Heart right ventricle (tissue), 16 donors: Measurements from ENCODE around the gene HNRNPLL. TPM values are rescaled to one million over a fixed set of nuclear protein-coding genes. Genes with fewer than 3 reads are reported as not detected.

ENCODE experiments used
- ATAC-seq, 8 donors: fragments of 200-7000 bp; cut with Tn5 transposase; one replicate each; pipeline ENCODE4 v1.9.1; 2020; ENCODE audit warnings: mild to moderate bottlenecking in 8 of 8, moderate library complexity in 8 of 8, moderate number of reproducible peaks in 1 of 8
- DNase-seq, 2 donors: peaks; one replicate each; pipeline ENCODE4 v3.0.0-alpha.2; 2020
- H3K27ac ChIP-seq, 10 donors: fragments of 200-600 bp; sonication (generic) in 2 of 10; one replicate each; pipeline versions ENCODE4 v1.5.0 to v1.8.0; 2020 to 2022; ENCODE audit warnings: mild to moderate bottlenecking in 3 of 10
- H3K27me3 ChIP-seq, 7 donors: fragments of 200-600 bp; one replicate each; pipeline ENCODE4 v1.8.0; 2021 to 2022; ENCODE audit warnings: mild to moderate bottlenecking in 2 of 7
- H3K36me3 ChIP-seq, 9 donors: fragments of 200-600 bp; sonication (generic) in 1 of 9; one replicate each; pipeline versions ENCODE4 v1.5.0 to v1.8.0; 2020 to 2022; ENCODE audit warnings: mild to moderate bottlenecking in 2 of 9
- H3K4me1 ChIP-seq, 9 donors: fragments of 200-600 bp; sonication (generic) in 1 of 9; one replicate each; pipeline versions ENCODE4 v1.5.0 to v1.8.0; 2020 to 2022; ENCODE audit warnings: mild to moderate bottlenecking in 4 of 9
- H3K4me3 ChIP-seq, 10 donors: fragments of 200-600 bp; sonication (generic) in 2 of 10; one replicate each; pipeline versions ENCODE4 v1.5.0 to v1.8.0; 2020 to 2022; ENCODE audit warnings: mild to moderate bottlenecking in 7 of 10, moderate library complexity in 2 of 10
- H3K9me3 ChIP-seq, 11 donors: fragments of 200-600 bp in 10 of 11; sonication (generic) in 2 of 11; one replicate each; pipeline versions ENCODE4 v1.5.0 to v1.8.0; 2013 to 2022; ENCODE audit warnings: mild to moderate bottlenecking in 2 of 11, control low read depth in 1 of 11, moderate library complexity in 1 of 11
- WGBS, 2 donors: extraction: QIAGEN DNeasy Blood & Tissue Kit; methylation state at CpG; one replicate each; pipeline ENCODE4 v1.1.7; 2013; ENCODE audit warnings: inconsistent platforms in 1 of 2; 5-methylcytosine and 5-hydroxymethylcytosine counted together
- intact Hi-C, 10 donors: fragments of 100-400 bp; cut with DNase I; formaldehyde crosslinking; loops; one replicate each; pipeline versions ENCODE4 v1.11.1 to v1.14.2; 2022
- polyA plus RNA-seq, 2 donors: library from polyadenylated mRNA; stranded (reverse); fragments of 200-250 nt; gene quantifications; one replicate each; pipeline ENCODE4 v1.2.3, GENCODE V29; 2013
- total RNA-seq, 10 donors: library from RNA; stranded (reverse); fragmentation: NEBNext Ultra II Directional in 3 of 10; extraction: Animal tissue kit (Norgen Biotek cat#: 25700) in 3 of 10; gene quantifications; one replicate each; pipeline versions ENCODE4 v1.2.1 to v1.2.4, GENCODE V29; 2021 to 2023
- TF ChIP-seq, protein P1 (sequence below), 9 donors: fragments of 200-600 bp; sonication (generic) in 2 of 9; IDR thresholded peaks; one replicate each; pipeline versions ENCODE4 v1.5.0 to v1.8.0; 2021 to 2022; ENCODE audit warnings: antibody characterized with exemption in 9 of 9, mild to moderate bottlenecking in 5 of 9, moderate library complexity in 1 of 9
- donor health status: Arrhythmogenic right ventricular cardiomyopathy.
- donor health status: ischemic (EF 13 %, LVEDD 7.1; RV severe dilation, severe dysfunction).
- donor health status: healthy with polysubstance abuse.
- donor health status: DM: no; HTN: yes; CAD: no.
- donor health status: DM: no; HTN: no; CAD: no.
- donor health status: ischemic (EF 25% LVEDD 6.9; RV normal size, moderate dysfunction).
- donor health status: ischemic (EF 25% LVEDD 5.7; RV mildly dilated, moderate dysfunction).
- donor health status: healthy.
- donor health status: DM: yes; HTN: yes; CAD: no.
- donor health status: Ischemic cardiomyopathy.
- donor health status: ischemic (EF 35%, LVEDD 5.7; RV mildly dilated, moderate dysfunction).
- donor health status: nonischemic (EF 11% LVEDD 7.7; RV severe dilation, severe dysfunction).
- donor health status: DM: yes; HTN: yes; CAD: no.
- donor health status: PGD.
- donor health status: ischemic (EF 29% LVEDD 5.4; RV normal size, mild dysfunction).
- donor health status: nonischemic (EF 23%, LVEDD 6.1; RV moderate dilation, normal function).

The HNRNPLL gene
- total and polyA plus RNA-seq, 12 donors, result 8.9 to 32.7 (median 25.3) TPM

DNA sequence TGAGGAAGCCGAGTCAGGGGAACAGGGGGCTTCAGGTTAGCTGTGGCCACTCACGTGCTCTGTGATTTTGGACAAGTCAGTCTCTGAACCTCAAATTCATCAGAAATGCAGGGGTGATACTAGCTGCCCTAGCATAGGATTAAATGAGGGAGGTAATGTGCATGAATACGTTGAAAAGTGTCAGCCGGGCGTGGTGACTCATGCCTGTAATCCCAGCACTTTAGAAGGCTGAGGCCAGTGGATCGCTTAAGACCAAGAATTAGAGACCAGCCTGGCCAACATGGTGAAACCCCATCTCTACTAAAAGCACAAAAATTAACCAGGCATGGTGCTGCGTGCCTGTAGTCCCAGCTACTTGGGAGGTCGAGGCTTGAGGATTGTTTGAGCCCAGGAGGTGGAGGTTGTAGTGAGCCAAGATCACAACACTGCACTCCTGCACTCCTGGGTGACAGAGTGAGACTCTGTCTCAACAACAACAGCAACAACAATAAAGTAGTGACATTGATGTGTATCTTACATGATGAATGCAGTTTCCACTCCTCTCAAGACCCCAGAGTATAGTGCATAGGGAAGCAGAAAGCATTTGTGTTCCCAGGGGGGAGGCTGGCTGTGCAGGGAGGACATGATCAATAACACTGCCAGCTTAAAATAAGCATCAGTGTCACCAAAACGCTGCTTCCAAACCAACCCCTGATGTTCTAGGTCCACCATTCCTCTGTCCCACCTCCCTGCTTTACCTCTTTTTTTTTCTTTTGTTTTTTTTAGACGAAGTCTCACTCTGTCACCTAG, 68.8 kb downstream of the HNRNPLL start:
- no peaks in the 10 kb centered on the region for H3K9me3 ChIP-seq
- 89 to 91% methylated on average over 10 of the region's 10 CpGs for WGBS, 2 donors
- peaks cover 0 to 14% (median 6%) of the 10 kb centered on the region in 9 donors for H3K4me1 ChIP-seq
- H3K27ac ChIP-seq, result no peak overlapping the region
- TF ChIP-seq, protein P1, sequence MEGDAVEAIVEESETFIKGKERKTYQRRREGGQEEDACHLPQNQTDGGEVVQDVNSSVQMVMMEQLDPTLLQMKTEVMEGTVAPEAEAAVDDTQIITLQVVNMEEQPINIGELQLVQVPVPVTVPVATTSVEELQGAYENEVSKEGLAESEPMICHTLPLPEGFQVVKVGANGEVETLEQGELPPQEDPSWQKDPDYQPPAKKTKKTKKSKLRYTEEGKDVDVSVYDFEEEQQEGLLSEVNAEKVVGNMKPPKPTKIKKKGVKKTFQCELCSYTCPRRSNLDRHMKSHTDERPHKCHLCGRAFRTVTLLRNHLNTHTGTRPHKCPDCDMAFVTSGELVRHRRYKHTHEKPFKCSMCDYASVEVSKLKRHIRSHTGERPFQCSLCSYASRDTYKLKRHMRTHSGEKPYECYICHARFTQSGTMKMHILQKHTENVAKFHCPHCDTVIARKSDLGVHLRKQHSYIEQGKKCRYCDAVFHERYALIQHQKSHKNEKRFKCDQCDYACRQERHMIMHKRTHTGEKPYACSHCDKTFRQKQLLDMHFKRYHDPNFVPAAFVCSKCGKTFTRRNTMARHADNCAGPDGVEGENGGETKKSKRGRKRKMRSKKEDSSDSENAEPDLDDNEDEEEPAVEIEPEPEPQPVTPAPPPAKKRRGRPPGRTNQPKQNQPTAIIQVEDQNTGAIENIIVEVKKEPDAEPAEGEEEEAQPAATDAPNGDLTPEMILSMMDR (IDR thresholded peaks at IDR 0.05), result no peak
- ATAC-seq (no peak), DNase-seq (no peak)
- H3K27me3 ChIP-seq, result peaks cover 0 to 8% (median 0%) of the 10 kb centered on the region in 7 donors
- H3K36me3 ChIP-seq, result no peaks in the 10 kb centered on the region
- intact Hi-C loops, result loop anchor here in 1 of 10 donors (10.0 kb wide), 1 partner anchor 201 kb away; no protein-coding TSS in a partner anchor
- H3K4me3 ChIP-seq, result no peak overlapping the region

DNA sequence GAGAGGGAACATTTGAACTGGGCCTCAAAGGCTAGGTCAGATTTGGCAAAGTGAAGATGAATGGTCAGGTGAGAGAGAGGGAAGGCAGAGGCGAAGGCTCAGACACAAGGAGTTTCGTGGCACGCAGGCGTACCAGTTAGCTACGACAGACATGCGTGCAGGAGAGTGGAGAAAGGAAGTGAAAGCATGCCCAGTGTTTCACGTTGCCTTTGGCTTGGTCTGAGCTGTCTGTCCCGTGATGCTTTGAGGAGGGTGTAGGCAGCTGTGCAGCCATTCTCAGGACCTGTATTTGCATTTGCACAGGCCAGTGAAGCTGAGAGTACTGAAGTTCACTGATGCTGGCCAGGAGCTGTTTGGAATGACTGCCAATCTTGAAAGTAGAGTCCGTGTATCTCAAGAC, 69.5 kb downstream of the HNRNPLL start:
- 71 to 79% methylated on average over 9 of the region's 9 CpGs for WGBS, 2 donors
- intact Hi-C loops, result loop anchor here in 1 of 10 donors (10.0 kb wide), 1 partner anchor 202 kb away; no protein-coding TSS in a partner anchor
- H3K27ac ChIP-seq, result no peak overlapping the region

DNA sequence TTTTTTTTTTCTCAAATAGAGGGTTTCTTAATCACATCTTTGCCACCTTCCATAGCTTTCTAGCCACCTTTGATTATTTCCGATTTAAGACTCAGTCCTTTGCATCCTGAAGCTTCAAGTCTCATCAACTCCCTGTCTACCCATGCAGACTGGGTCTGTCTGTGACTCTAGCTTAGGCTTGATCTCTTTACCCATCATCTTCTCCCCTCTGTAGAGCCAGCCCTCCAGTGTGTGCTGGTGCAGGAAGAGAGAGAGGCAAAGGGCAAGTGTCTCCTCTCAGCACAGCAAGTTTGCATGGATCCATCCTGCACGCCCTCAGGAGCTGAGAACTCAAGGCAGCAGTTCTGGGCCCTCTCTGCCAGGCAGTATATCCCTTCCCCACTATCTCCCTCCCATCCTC, 70.4 kb downstream of the HNRNPLL start:
- Histone ChIP-seq H3K36me3 (no peaks in the 10 kb centered on the region), H3K4me3 (no peak overlapping the region), H3K4me1 (peaks cover 0 to 19% (median 12%) of the 10 kb centered on the region in 9 donors), H3K9me3 (no peaks in the 10 kb centered on the region), H3K27ac (no peak overlapping the region), H3K27me3 (peaks cover 0 to 21% (median 0%) of the 10 kb centered on the region in 7 donors)
- ATAC-seq (no peak), DNase-seq (no peak)
- intact Hi-C loops, result loop anchor here in 1 of 10 donors (10.0 kb wide), 1 partner anchor 202 kb away; no protein-coding TSS in a partner anchor
- 90 to 92% methylated on average over 2 of the region's 2 CpGs for WGBS, 2 donors
- TF ChIP-seq, protein P1 (IDR thresholded peaks at IDR 0.05), result no peak

More for the DNA sequence above, 69.5 kb downstream of the HNRNPLL start:
- Histone ChIP-seq H3K9me3 (no peaks in the 10 kb centered on the region), H3K36me3 (no peaks in the 10 kb centered on the region), H3K4me3 (no peak overlapping the region), H3K4me1 (peaks cover 0 to 18% (median 9%) of the 10 kb centered on the region in 9 donors), H3K27me3 (peaks cover 0 to 16% (median 0%) of the 10 kb centered on the region in 7 donors)
- TF ChIP-seq, protein P1 (IDR thresholded peaks at IDR 0.05), result no peak
- DNase-seq, result no peak
- peak in 1 of 8 donors; percentile 13 for ATAC-seq

DNA sequence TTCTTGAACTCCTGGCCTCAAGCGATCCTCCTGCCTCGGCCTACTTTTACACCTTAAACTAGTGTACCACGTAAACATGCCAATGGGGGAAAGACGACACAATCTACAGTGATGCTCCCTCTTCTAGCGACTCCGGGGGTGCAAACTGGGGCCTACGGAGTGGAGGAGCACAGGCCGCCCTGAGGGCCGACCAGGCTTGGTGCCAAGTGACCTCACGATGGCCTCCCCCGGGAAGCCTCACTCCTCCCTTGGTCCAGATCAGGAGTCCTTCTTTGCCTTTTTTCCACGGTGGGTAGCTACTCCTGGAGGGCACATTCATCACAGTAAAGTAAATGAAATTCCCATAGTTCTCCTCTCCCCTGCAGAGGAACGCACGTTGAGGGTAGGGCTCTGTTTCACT, 73.5 kb downstream of the HNRNPLL start:
- peaks cover 0 to 27% (median 0%) of the 10 kb centered on the region in 7 donors for H3K27me3 ChIP-seq
- no peak for DNase-seq
- no peak overlapping the region for H3K27ac ChIP-seq
- H3K36me3 ChIP-seq, result no peaks in the 10 kb centered on the region
- TF ChIP-seq, protein P1 (IDR thresholded peaks at IDR 0.05), result no peak
- WGBS, 2 donors, result 83 to 87% methylated on average over 14 of the region's 14 CpGs
- intact Hi-C loops, result loop anchor here in 1 of 10 donors (10.0 kb wide), 1 partner anchor 214 kb away; no protein-coding TSS in a partner anchor
- no peaks in the 10 kb centered on the region for H3K9me3 ChIP-seq
- ATAC-seq, result no peak
- H3K4me1 ChIP-seq, result peaks cover 0 to 11% (median 0%) of the 10 kb centered on the region in 9 donors
- H3K4me3 ChIP-seq, result no peak overlapping the region
